Measurements from ENCODE around the gene MAU2.

Gene MAU2

DNA sequence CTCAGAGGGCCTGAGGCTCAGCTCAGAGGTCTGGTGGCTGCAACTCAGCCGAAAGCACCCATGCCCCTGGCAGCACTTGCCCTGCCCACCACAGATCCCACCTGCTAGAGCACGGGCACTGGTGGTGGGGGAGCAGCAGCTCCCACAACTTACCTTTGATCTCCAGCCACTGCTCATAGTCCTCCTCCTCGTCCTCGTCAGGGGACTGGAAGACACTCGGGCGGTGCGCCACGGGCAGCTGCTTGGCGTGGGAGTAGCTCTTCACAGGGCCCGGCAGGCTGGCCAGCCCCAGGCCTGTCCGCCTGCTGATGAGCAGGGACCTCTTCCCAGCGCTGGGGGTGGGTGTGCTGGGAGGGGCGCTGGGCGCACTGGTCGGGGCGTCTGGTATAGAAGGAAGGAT, 14.9 kb upstream of the MAU2 start:
- no peak for DNase-seq (ENCODE audit: low read depth in 2 of 2)

DNA sequence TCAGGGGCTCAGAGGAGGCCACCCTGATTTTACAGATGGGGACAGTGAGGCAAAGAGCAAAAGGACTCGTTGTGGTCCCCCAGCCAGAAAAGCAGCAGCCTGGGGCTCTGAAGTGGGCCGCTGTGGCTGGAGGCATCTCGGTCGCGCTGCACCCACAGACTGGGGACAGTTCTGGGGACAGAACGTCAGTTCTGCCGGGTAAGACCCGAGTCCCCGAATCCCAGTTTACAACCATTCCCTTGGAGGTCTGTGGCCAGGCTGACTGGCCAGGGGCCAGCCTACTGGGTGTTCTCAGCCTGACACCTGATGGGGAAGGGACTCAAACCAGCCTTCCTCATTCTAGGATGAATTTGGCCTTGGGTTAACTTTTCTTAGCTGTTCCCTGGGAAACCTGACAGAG, 14.4 kb upstream of the MAU2 start:
- no peak for DNase-seq (ENCODE audit: low read depth in 2 of 2)

DNA sequence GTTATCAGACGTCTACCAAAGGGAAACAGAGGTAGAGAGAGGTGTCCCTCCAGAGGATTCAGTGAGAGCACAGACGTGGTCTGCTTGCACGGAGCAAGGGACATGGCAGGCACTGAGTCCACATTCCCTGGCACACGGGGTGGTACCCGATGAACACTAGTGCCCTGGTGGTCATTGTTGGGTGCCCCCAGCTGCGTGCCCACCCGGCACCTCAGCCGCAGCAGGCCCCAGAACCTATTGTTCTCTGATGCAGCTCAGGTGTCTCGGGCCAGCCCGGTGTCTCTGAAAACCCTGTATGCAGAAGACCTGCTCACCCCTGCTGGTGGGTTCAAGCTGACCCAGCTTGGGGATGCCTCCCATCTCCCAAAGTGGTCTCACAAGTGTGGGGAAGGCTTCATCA, 12.3 kb upstream of the MAU2 start:
- DNase-seq (ENCODE audit: low read depth in 2 of 2) = no peak

DNA sequence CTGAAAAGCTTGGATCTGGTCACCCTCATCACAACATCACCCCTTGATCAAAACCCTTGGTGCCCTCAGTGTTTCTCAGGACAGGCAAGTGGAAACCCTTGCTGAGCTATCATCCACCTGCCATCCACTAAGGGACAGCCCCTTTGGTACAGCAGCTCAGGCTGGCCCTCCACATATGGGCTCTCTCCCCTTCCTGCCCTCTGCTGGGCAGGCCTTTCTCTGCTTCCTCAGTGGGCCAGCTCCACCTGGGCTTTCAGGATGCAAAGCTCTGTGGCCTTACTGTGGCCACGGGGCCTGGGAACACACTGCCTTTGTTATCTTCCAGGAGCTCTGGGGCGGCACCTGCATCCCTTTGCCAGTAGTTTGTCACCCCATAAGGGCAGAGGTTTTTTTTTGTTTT, 5.2 kb upstream of the MAU2 start:
- DNase-seq (ENCODE audit: low read depth in 2 of 2) = no peak

DNA sequence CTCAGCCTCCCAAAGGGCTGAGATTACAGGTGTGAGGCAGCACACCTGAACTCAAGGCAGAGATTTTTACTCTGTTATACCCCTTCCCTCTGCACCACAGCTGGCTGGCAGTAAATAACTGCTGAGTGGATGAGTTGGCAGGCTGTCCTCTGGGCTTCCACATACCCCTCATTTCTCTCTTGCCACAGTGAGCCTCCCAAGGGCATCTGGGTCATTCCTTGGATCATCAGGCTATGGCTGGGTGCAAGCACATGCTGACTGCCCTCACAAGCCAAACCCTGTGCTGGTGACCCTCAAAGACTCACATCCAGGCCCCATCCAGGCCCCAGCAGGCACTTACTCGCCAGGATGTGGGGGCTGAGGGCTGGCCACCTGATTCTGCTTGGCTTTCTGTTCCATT, 4.5 kb upstream of the MAU2 start:
- no peak for DNase-seq (ENCODE audit: low read depth in 2 of 2)

DNA sequence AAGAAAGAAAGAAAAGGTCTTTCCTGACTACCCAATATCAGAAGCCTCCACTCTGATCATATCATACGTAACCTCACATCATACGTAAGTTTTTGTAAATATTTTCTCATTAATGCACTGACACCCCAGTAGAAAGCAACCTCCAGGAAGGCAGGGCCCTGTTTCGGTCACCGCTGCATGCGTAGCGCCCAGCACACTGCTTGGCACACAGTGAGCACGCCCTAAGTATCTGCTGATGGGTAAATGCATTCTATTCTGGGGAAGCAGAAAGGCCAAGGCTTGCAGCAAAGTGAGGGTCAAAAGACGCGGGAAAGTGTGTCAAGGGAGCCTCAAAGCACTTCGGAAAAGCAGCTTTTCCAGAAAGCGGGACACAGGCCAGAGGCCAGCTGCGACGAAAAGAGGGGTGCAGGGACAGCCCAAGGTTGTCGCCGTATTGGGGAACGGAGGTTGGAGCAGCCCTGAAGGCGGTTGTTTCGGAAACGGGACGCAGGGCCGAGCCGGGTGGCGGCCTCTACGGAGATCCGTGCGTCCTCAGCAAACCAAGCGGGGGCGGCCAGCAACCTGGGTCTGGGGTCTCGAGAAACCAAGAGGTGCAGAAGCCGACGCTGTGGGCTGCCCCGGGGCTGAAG, 783 bp upstream of the MAU2 start:
- peak in 1 of 2 donors; percentile 2 for DNase-seq (ENCODE audit: low read depth in 2 of 2)

DNA sequence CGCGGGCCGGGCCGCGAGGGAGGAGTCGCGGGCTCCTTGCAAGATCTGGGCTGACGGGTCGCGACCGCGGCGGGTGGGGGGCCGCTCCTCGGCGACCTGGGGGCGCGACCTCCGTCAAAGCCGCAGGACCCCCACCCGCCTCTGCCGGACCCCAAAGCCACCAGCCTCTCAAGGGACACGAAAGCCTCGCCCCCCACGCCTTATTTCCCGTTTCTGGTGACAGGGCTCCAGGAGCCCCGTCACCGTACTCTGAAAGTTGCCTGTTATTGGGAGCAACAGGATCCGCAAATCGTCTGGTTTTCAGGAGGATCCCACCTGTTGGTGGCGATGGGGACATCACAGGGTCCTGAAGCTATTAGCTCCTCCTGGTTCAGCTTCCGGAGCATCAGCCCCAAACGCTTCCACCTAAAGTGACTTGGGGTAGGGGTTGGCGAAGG, 530 bp downstream of the MAU2 start:
- DNase-seq (ENCODE audit: low read depth in 2 of 2) = peak in 1 of 2 donors; percentile 7

DNA sequence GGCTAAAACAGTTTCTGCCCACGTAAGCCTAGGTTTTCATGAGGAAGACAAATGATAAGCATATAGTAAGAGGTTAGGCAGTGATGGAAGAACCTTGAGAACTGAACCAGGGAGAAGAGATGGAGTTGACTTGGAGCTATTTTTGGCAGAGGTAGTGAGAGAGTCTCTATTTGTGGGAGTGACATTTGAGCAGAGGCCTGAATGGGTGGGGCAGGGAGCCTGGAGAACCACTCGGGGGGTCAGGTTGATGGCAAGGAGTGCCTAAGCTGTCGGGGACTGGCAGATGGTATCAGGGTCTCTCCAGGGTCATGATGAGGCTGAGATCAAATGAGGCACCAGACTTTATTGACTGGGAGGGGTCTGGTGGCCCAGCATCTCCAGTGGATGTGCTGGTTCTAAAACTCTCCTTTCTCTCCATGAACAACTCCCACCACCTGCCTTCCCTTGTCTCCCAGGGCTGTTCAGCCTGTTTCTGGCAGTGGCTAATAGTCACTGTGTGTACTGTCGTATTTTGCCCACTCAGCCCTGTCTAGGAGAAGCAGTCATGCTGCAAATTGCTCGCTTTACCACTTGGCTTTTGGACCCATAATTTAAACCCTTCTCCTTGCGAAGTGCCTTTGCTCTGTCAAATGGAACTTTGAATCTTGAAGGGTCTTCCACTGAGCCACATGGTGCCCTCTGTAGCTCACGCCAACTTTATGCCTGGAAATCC, 3.6 kb downstream of the MAU2 start:
- DNase-seq (ENCODE audit: low read depth in 2 of 2) = no peak

DNA sequence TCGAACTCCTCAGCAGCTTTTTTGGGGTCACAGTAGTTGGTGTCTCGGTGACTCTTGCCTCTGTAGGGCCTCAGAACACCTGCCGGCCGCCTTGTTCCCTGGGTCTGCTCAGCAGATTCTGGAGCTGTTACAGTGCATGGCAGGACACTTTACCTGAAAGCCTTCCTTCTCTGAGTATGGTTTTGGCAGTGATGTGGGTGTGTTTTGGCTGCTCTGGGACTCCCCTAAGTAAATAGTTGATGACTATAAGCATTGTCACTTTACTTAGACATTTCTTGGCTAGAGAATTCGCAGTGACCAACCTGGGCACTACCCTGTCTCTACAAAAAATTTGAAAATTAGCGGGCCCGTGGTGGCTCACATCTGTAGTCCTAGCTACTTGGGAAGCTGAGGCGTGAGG, 7.0 kb downstream of the MAU2 start:
- no peak for DNase-seq (ENCODE audit: low read depth in 2 of 2)

DNA sequence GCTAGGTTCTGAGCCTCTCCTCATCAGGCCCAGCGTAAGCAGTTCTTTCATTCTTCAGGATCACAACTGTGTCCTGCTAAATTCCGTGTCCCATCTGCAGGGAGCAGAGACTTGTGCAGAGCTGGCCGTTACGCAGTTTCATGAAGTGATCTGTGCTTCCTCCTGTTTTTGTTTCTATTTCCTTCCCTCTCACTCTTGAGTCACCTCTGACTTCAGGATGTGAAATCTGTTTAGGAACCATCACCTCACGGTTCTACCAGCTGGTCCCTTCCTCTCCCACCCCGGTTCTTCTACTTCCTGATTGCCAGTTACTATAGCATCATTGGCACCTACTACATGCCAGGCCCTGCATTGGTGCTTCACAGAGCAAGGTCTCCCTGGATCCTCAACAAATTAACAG, 8.5 kb downstream of the MAU2 start:
- no peak for DNase-seq (ENCODE audit: low read depth in 2 of 2)

DNA sequence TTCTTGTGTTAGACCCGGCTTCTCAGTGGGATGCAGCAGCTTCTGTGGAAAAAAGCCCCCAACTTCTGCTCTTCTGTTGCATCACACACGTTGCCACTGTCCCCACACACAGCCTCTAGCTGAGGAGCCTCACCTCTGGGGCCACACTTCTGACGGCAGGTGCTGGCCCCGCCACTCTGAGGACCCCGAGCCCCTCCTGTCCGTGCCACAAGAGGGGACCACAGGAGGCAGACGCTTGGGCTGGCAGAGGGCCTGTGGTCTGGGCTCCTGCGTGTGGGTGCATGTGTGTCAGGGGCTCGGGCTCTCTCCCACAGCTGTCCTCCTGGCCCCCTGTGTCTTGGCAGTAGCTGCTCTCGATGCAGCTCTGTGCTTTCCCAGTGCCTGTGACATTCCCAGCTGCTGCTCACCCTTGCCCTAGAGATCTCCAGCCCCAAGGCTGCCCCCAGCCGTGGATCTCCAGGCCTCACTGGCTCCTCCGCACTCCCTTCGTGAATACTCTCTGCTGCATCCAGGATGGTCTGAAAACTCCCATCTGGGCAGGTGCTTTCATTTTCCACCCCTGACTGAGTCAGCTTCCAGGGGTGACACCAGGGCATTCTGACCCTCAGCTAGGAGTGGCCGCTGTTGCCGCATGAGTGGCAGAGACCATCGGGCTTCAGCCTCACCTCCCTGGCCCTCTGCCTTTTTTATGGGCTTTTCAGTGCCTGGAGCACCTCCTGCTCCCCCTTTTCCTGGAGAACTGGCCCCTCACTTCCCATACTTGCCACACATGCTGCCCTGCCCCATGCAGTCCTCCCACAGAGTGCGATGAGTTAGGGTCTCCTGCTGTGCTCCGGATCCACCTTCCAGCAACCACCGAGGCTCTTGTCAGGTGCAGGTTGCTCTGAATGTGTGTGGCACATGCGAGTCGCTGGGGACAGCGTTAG, 13.7 kb downstream of the MAU2 start:
- no peak for DNase-seq (ENCODE audit: low read depth in 2 of 2)

DNA sequence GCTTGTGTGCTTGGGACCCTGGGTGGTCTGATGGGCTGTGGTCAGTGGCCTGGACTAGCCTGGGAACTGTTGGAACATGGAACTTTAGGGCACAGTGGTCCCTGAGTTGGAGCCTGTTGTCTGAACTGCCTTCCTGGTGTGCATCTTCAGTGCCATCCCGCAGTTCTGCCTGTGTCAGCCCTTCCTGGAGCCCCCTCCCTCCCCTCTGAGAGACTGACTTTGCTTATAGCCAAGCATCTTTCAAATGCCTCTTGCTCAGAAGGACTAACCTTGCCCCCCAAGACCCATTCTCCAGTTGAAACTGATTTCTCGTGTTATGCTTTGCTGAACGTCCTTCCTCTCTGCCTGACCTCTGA, 14.3 kb downstream of the MAU2 start:
- no peak for DNase-seq (ENCODE audit: low read depth in 2 of 2)

DNA sequence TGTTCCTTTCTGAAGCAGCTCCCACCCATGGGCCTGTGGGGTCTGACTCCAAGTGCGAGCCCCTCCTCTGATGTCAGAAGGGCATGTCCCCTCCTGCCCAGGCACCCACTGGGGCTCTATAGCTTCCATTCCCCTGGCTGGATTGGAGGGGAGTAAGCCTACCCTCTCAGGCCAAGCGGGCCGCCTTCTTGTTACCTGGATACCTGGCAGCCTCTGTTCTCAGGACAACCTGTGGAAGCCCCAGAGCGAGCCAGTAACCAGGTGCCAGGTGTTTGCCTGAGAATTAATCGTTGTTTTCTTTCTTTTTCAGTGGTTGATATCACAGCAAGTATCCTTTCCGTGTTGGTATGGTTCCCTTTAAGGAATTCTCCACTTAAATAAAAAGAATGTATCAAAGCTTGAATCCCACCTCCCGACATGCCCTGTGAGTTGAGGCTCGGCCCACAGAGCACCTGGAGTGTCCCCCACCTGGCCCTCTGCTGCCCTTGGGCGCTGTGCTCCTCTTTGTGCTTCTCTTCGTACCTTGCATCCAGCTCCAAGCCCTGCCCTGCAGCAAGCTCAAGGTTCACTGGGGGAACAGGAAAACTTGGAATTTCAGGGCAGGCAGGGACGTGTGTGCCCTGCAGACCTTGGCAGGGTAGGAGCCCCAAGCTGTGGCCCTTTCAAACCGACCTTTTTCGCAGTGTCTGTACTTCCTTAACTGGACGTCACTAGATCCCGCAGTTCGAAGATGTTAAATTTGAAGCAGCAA, 15.0 kb downstream of the MAU2 start:
- no peak for DNase-seq (ENCODE audit: low read depth in 2 of 2)

DNA sequence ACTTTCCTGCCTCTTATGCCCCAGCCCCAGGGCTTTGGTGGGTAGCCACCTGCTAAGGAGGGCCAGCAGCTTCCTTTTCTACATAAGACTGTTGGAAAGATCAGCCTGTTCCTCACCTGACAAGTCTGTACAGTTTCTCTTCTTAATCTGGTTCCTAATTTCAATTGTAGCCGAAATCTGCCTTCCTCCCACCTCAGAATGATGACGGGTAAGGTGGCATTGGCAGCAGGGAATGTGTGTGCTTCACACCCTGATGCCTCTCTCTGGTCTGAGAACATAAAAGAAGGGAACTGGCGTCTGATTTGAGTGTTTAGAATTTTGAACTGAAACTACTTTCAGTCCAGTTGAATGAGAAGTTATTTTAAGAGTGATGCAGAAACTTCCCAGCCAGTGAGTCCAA, 16.0 kb downstream of the MAU2 start:
- DNase-seq (ENCODE audit: low read depth in 2 of 2) = no peak

DNA sequence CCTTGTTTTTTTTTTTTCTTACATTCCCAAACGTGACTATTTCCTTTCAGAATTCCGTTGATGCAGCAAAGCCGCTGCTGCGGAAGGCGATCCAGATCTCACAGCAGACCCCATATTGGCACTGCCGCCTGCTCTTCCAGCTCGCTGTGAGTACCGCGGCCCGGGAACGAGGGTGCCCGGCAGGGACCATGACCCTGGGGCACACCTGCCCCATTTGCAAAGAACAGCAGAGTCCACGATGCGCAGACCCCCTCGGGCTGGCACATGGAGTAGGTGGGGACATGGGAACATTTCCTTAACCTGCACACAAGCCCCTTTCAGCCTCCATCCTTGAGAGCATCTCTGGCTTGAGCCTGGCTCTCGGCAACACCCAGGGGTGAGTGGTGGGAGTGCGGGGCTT, 16.5 kb downstream of the MAU2 start:
- no peak for DNase-seq (ENCODE audit: low read depth in 2 of 2)

DNA sequence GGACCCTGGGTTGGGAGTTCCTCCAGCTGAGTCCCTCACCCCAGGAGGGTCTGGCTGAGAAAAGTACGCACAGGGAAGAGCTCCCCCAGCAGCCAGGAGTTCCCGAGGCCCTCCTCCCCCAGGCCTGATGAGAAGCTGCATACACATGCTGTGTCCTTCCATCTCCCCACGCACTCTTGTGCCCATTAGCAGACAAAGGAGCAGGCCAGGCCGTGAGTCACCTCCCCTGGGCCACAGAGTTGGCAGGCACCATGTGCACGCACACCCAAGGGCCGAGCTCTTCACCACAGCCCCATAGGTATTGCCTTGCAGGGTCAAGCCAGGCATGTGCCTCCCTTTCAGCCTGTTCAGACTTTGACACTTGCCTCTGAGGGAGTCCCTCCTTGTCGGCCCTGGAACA, 17.5 kb downstream of the MAU2 start:
- no peak for DNase-seq (ENCODE audit: low read depth in 2 of 2)

DNA sequence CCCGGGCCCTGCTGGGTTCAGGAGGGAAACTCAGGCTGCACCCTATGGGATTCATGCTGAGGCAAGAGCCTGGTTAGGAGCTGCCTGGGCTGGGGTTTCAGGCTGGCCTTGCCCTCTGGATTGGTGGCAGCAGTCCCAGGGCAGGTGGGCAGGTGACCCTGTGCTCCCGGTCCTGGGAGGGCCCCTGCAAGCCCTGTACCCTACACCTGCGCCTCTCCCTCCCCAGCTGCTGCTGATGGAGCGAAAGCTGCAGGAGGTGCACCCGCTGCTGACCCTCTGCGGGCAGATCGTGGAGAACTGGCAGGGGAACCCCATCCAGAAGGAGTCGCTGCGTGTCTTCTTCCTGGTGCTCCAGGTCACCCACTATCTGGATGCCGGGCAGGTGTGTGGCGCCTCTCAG, 20.4 kb downstream of the MAU2 start:
- no peak for DNase-seq (ENCODE audit: low read depth in 2 of 2)

DNA sequence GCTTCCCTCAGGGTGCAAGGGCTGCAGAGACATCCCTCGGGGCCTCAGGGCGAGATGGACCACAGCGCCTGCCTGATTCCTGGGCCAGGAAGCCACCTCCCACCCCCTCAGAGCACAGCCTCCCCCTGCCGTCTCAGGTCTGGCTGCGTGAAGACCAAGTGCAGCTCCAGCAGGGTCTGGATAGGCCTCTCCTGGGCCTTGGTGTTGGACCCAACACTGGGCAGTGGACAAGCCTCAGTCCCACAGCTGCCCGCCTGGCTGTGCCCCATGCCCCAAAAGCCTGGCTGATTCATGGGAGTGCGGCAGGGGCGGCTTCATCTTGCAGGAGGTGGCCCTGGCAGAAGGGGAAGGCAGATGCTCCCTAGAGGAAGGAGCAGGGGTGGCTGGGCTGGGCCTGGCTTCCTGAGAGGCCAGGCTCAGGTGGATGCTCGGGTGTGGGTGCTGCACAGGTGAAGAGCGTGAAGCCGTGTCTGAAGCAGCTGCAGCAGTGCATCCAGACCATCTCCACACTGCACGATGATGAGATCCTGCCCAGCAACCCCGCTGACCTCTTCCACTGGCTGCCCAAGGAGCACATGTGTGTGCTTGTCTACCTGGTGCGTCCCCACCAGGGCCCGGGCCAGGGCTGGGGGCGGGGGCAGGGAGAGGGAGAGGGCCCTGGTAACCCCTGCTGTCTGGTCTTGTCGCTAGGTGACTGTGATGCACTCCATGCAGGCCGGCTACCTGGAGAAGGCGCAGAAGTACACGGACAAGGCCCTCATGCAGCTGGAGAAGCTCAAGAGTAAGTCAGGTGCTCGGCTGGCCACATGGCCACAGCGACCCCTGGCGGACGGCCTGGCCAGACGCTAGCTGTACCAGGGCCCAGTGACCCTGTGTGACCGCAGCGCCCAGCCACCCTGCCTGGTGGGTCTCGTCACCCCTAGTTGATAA, 21.7 kb downstream of the MAU2 start:
- no peak for DNase-seq (ENCODE audit: low read depth in 2 of 2)

DNA sequence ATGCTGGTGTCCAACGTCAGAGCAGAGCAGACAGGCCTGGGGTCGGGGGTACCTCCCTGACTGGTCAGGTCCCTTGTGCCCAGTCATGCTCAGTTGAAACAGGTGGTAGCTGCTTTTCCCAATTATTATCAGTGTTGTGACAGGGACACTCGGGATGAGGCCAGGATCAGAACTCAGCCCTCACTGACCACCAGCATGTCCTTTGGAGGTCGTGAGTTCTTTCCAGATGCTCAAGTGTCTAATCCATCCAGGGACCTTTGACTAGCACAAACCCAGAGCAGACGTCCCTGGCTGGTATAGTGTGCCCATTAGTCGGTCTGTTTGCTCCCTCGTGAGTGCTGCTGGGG, 22.4 kb downstream of the MAU2 start:
- no peak for DNase-seq (ENCODE audit: low read depth in 2 of 2)

DNA sequence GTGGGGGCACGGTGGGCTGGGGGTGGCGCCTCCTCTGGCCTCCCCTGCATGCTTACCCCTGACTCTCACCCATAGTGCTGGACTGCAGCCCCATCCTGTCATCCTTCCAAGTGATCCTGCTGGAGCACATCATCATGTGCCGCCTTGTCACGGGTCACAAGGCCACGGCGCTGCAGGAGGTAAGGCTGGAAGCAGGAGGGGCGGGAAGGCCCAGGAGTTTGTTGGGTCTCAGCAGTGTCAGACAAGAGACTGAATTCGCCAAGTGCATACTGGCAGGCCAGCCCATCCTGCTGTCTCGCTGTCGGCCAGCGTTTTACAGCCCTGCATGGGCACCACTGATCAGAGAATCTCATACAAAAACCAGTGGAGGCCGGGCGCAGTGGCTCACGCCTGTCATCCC, 23.1 kb downstream of the MAU2 start:
- no peak for DNase-seq (ENCODE audit: low read depth in 2 of 2)

DNA sequence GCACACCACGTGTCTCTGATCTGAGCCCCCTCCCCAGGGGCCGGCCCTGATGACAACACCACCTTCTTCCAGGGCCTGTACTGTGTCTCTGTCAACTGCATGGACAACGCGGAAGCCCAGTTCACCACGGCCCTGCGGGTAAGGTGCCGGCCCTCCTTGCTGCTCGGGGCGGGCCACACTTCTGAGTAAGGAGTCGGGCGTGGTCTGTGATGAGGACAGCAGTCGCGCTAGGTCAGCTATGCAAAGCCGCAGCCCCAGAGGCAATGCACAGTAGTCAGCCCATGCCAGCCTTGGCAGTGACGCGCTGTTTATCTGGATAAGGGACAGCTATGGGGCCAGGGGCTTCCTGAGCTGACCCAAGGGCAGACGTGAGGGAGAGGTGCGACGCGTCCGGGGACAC, 24.6 kb downstream of the MAU2 start:
- no peak for DNase-seq (ENCODE audit: low read depth in 2 of 2)
